HG02884 (cell line): ENCODE results near the gene ITPK1.
"Not testable (repeated sequence)": the region's sequence is repeated elsewhere in the genome, so short reads cannot be mapped to it uniquely, and the experiment has no call there.

Experiments
- ATAC-seq: cut with Tn5 transposase; IDR thresholded peaks from one replicate; pipeline ENCODE4 v1.9.1; 2021; ENCODE audit warnings: mild to moderate bottlenecking, moderate library complexity; ENCODE audit not compliant: unreplicated experiment

ITPK1 gene

DNA sequence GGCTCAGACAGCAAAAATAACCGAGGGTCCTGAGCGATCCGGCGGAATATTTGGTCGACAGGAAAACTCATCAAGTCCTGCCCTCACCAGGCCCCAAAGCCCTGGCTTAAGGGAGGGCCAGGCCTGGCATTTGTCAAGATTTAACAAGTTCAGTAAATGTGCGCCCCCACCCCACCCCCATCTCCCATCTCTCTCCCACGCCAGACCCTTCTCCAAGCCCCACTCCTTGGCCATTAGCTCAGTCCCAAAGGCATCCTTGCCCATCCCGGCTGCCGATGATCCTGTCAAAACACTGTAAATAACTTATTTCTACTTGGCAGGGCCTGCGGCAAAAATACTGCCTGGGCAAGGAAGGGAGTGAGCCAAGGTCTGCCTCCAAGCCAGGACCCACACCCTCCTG is 52.8 kb downstream of the ITPK1 start:
- no peak for ATAC-seq

DNA sequence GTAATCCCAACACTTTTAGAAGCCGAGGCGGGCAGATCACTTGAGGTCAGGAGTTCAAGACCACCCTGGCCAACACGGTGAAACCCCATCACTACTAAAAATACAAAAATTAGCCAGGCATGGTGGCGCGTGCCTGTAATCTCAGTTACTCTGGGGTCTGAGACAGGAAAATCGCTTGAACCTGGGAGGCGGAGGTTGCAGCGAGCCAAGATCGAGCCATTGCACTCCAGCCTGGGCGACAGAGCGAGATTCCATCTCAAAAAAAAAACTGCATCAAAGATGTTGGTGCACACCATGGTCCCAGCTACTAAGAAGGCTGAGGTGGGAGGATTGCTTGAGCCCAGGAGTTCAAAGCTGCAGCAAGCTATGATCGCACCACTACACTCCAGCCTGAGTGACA is 53.7 kb downstream of the ITPK1 start:
- ATAC-seq, result not testable (repeated sequence)

DNA sequence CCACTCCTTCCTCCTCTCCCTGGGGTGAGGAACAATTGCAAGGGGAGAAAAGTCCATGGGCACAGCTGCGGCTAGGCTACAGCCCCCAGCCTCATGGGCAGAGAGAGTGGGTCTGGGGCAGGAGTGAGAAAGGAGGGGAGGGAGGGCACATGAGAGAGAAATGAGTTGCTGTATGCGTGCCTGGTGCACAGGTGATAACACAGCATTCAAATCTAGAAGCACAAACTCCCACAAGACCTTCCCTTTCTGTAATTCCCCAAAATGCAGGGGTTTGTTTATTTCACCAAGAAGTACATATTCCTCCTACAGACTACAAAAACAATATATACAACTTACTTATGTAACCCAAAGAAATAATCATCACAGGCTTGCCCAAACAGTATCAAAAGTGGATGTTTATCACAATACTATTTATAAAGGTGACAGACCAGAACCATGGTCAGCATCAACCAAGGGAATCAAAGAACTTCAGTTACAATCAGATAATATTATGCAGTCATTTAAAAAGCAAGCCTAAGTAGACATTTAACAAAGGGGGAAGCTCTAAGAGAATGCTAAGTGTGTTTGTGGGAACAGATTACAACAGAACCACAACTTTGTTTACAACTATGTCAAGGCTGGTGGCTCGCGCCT is 54.2 kb downstream of the ITPK1 start:
- peak; percentile 38 for ATAC-seq

GRCh38 chr14:93060841-93061240 is 54.9 kb downstream of the ITPK1 start:
- ATAC-seq, result no peak

DNA sequence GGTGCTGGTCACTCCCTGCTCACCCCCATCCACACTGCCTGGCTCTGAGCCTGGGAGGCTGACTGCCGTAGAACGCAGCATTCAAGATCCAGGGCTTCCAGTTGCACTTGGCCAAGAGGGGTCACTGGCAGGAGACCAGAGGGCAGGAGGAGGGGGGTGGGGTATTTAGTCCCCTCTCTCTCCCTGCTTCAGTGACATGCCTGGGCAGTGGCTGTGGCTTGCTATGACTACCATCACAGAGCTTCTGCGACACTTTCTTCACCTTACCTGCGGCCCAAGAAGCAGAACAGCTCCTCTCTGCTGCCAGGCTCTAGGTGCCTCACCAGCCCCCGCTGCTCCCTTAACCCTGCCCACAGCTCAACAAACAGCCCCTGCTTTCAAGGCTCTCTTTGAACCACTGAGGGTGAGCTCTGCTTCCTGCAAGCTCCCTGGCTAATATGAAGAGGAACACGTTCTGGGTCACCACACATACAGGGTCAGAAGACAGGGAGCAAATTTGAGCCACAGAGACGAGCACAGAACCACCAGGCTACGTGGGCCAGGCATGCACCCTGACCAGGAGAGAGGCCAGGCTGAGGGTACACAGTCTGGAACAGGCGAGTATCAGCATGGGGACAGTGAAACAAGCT is 55.7 kb downstream of the ITPK1 start:
- no peak for ATAC-seq

DNA sequence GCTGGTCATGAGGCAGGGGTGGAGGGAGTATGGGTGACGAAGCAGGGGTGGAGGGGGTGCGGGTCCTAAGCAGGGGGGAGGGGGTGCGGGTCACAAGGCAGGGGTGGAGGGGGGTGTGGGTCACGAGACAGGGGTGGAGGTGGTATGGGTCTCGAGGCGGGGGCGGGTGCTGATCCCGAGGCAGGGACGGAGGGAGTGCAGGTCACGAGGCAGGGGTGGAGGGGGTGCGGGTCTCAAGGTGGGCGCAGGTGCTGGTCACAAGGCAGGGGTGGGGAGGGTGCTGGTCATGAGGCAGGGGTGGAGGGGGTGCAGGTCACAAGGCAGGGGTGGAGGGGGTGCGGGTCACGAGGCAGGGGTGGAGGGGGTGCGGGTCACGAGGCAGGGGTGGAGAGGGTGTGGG is 56.5 kb downstream of the ITPK1 start:
- ATAC-seq, result no peak

DNA sequence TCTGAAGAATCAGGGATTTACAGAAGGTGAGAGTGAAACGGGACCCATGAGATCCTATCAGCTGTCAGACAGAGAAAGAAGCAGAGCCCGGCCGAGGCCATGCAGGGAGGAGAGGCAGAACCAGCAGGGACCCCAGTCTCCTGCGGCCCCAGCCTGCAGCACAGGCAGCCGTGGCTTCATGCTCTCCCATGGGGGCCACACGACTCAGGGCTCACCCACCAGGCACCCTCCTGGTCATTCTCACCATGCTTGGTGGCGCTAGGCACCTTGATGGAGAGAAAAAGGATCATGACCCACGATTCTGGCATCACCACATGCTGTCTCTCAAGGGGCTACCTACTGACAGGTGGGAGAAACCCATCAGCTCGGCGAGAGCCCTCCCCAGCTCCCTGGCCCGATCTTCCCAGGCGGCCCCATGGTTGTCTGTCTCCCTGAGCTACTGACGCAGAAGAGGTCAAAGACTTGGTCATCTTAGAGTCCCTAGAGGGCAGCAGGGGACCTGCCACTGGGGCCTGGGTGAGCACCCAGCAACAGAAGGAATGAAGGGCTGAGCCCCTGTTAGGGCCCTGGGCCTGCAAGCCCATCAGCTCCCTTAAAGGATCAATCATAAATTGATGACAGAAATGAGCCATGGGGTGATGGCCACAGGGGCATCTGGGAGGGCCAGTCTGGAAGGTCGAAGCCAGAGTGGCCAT is 58.0 kb downstream of the ITPK1 start:
- no peak for ATAC-seq

- no peak for ATAC-seq
Observed at GRCh38 chr14:93056840-93057585, 58.7 kb downstream of the ITPK1 start.

DNA sequence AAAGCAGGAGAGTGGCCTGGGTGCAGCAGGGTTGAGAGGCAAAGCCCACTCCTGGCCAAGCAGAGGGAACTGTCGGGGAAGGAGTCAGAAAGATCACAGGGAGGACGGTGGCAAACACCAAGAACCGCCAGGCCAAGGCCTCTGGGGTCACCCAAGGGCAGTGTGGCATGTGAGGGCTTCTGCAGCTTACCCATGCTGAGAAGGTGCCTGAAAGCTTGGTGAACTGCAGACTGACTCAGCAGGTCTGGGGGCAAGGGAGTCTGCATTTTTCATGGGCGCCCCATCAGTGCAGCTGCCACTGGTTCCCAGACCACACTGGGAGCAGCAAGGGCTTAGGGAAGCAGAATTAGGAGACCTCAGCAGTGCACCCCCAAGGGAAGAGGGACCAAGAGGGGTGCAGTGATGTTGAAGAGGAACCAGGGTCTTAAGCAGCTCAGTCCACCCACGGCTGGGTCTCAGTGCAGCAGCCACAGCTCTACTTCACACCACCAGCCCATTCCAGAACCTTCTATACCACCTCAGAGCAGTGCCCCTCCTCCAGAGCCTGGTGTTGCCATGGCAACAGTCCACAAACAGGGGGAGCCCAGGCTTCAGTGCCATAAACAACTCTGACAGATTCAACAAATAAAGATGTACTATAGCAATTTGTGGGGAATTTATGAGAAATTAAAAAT is 59.4 kb downstream of the ITPK1 start:
- no peak for ATAC-seq

- ATAC-seq, result no peak
Observed at GRCh38 chr14:93055651-93056115, 60.0 kb downstream of the ITPK1 start.

GRCh38 chr14:93054876-93055275 is 60.8 kb downstream of the ITPK1 start:
- ATAC-seq, result no peak

GRCh38 chr14:93054006-93054405 is 61.7 kb downstream of the ITPK1 start:
- ATAC-seq, result no peak

GRCh38 chr14:93051600-93052546 is 63.9 kb downstream of the ITPK1 start:
- ATAC-seq, result no peak

- ATAC-seq, result no peak
Observed at GRCh38 chr14:93050761-93051160, 65.0 kb downstream of the ITPK1 start.

DNA sequence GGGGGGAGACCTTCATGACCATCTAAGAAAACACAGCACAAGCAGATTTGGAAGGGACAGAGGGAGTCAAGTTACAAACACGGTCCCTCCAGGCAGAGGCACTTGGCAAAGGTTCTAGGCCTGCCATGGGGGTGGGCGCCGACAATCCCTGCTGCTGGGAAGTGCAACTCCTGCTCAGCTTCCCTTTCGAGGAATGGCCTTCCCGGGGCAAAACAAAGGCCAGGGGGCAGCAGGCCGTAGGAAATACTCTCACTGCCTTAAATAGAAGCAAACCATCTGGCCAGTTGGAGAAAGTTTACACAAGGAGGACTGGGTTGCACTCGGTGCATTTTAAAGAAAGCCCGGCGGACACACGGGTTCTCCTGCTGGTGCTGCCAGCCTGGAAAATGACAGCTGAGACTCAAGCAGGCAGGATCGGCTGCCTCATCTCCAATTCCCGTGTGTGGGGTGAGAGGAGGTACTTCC is 65.8 kb downstream of the ITPK1 start:
- ATAC-seq, result no peak

- ATAC-seq, result no peak
Observed at GRCh38 chr14:93049315-93049714, 66.4 kb downstream of the ITPK1 start.

DNA sequence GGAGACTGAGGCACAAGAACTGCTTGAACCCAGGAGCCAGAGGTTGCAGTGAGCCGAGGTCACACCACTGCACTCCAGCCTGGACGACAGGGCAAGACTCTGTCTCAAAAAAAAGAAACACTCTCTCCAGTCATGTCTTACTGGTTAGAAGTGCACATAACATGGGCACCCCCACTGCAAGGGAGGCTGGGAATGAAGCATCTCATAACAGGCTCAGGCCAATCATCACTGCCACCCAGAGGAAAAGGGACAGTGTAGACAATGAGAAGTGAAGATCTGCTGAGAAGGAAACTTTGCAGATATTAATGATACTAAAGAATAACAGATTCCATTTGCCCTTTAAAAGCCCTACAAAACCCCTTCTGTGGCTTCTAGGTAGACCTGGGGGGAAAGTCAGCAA is 66.9 kb downstream of the ITPK1 start:
- no peak for ATAC-seq

DNA sequence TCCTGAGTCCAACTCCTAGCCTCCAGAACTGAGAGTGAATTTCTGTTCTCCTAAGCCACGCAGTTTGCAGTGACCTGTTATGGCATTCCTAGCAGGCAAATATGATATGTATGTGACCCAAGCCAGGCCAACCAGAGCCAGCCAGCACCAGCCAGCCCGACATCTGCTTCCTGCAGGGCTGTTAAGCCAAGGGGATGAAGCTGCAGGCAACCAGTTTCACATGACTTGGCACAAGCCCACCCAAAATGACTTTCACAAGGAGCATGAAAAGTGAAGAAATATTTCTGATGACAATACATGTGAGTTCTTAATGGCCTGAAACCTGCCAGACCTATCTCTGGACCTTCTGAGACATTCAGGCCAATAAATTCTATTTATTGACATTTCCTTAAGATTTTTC is 68.1 kb downstream of the ITPK1 start:
- ATAC-seq, result no peak

DNA sequence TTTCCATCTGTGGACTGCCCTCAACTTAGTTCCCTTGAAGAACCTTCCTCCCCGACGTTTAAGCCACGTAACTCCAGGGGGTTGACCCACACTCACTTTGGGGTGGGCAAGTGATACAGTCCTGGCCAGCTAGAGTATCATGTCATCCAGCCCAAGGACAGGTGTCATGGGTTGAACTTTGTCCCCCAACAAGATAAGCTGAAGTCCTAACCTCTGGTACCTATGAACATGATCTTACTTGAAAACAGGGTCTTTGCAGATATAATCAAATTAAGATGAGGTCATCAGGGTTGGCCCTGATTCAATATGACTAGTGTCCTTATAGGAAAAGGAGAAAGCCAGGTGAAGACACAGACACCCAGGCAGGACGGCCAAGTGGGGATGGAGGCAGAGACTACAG is 68.6 kb downstream of the ITPK1 start:
- ATAC-seq, result no peak

- ATAC-seq, result no peak
Observed at GRCh38 chr14:93046705-93047050, 69.0 kb downstream of the ITPK1 start.
